HepG2 (cell line): ENCODE results near the gene ZBTB47. TPM values are rescaled to one million over a fixed set of nuclear protein-coding genes. Genes with fewer than 3 reads are reported as not detected.

Experiments used
- ATAC-seq: fragments of 200-7000 bp; cut with Tn5 transposase; 3 replicates; pipeline ENCODE4 v1.9.1; 2020; ENCODE audit warnings: mild to moderate bottlenecking, moderate library complexity
- BruUV-seq: library from RNA; stranded (reverse); fragments of 400-500 nt; replicated peaks from 2 replicates; lab custom pipeline; 2021; lab: Mats Ljungman, UMichigan
- CTCF ChIA-PET: fragments of 300-600 bp; formaldehyde crosslinking; extraction: SDS; loops from one replicate; lab custom pipeline; 2021; ENCODE audit warnings: low total read pairs, inconsistent platforms, low intra/inter-chr PET ratio; lab: Yijun Ruan, JAX
- POLR2A ChIA-PET: fragments of 350-600 bp; sonication (Branson Sonifier 250); formaldehyde crosslinking; loops from one replicate; lab custom pipeline; 2020; ENCODE audit warnings: antibody characterized with exemption, inconsistent platforms; lab: Yijun Ruan, JAX
- DNase-seq: peaks from one replicate; pipeline ENCODE4 v3.0.0-alpha.2; 2015; ENCODE audit warnings: low spot score
- FAIRE-seq: peaks from 3 replicates; lab custom pipeline; 2011; peaks lifted over from hg19 to GRCh38; lab: Jason Lieb, UNC
- H2AFZ ChIP-seq: one replicate; pipeline ENCODE4 v1.6.1; 2011; ENCODE audit warnings: low read length, inconsistent platforms
- H3K27ac ChIP-seq: fragments of 300-600 bp; 3 replicates; pipeline ENCODE4 v1.8.0; 2011; ENCODE audit warnings: mixed run types, mild to moderate bottlenecking, mixed read lengths, low read length, inconsistent platforms; ENCODE audit not compliant: insufficient read depth; ENCODE audit errors: extremely low read length
- H3K27me3 ChIP-seq, 2 experiments: fragments of 200-600 bp in 1 of 2; 2 replicates in 1 of 2; 3 replicates in 1 of 2; pipeline versions ENCODE4 v1.6.0 to v1.8.0; 2011; ENCODE audit warnings: low read length in 2 of 2, mild to moderate bottlenecking in 2 of 2, moderate library complexity in 2 of 2, inconsistent platforms in 1 of 2; ENCODE audit not compliant: insufficient read depth in 2 of 2, control insufficient read depth in 1 of 2
- H3K36me3 ChIP-seq, 2 experiments: fragments of 200-600 bp in 1 of 2; replicated peaks in 1 of 2; 2 replicates in 1 of 2; 3 replicates in 1 of 2; pipeline versions ENCODE4 v1.5.1 to v1.8.0; 2011; ENCODE audit warnings: low read length in 2 of 2, inconsistent platforms in 1 of 2; ENCODE audit not compliant: insufficient read depth in 2 of 2, control insufficient read depth in 1 of 2
- H3K4me1 ChIP-seq: 2 replicates; pipeline ENCODE4 v1.5.1; 2012; ENCODE audit warnings: low read length, inconsistent platforms; ENCODE audit not compliant: insufficient read depth
- H3K4me2 ChIP-seq: 2 replicates; pipeline ENCODE4 v1.6.0; 2011; ENCODE audit warnings: low read depth, low read length, inconsistent platforms
- H3K4me3 ChIP-seq, 3 experiments: fragments of 200-600 bp in 1 of 3; sonication (generic), shearing (Covaris generic) in 1 of 3; replicated peaks in 1 of 3; 2 replicates each; pipeline ENCODE4 v1.5.1; 2011 to 2016; ENCODE audit warnings: low read length in 3 of 3, inconsistent platforms in 2 of 3, low read depth in 2 of 3, mild to moderate bottlenecking in 2 of 3, control low read depth in 1 of 3, mixed read lengths in 1 of 3; ENCODE audit not compliant: insufficient read depth in 1 of 3
- H3K79me2 ChIP-seq: one replicate; pipeline ENCODE4 v1.6.1; 2011; ENCODE audit warnings: low read length, inconsistent platforms; ENCODE audit not compliant: insufficient read depth
- H3K9ac ChIP-seq: 2 replicates; pipeline ENCODE4 v1.6.0; 2011; ENCODE audit warnings: mild to moderate bottlenecking, low read depth, low read length, inconsistent platforms; ENCODE audit not compliant: insufficient read depth
- H3K9me3 ChIP-seq: 2 replicates; pipeline ENCODE4 v1.5.1; 2012; ENCODE audit warnings: mild to moderate bottlenecking, low read length
- H4K20me1 ChIP-seq: 2 replicates; pipeline ENCODE4 v1.6.0; 2011; ENCODE audit warnings: inconsistent platforms, mild to moderate bottlenecking, low read length, moderate library complexity; ENCODE audit not compliant: insufficient read depth
- CENPX ChIP-seq: sonication (generic); formaldehyde crosslinking; IDR thresholded peaks from 2 replicates; pipeline ENCODE4 v1.9.0; 2021; ENCODE audit warnings: mild to moderate bottlenecking, missing genetic modification reagents, moderate library complexity
- GZF1 ChIP-seq: sonication (generic); formaldehyde crosslinking; IDR thresholded peaks from 2 replicates; pipeline ENCODE4 v1.5.1; 2020; ENCODE audit warnings: mild to moderate bottlenecking, missing genetic modification reagents
- HIVEP1 ChIP-seq: sonication (generic); formaldehyde crosslinking; IDR thresholded peaks from 2 replicates; pipeline ENCODE4 v1.4.0; 2020; ENCODE audit warnings: mild to moderate bottlenecking, missing genetic modification reagents
- HMGA1 ChIP-seq: sonication (generic); formaldehyde crosslinking; conservative IDR thresholded peaks from 2 replicates; pipeline ENCODE4 v1.4.0; 2020; ENCODE audit warnings: missing genetic modification reagents
- RBM22 ChIP-seq: fragments of 200-400 bp; formaldehyde crosslinking; optimal IDR thresholded peaks from 2 replicates; pipeline ENCODE3; 2017; ENCODE audit warnings: mild to moderate bottlenecking, low read length, moderate library complexity
- REPIN1 ChIP-seq: sonication (generic); formaldehyde crosslinking; IDR thresholded peaks from 2 replicates; pipeline ENCODE4 v1.8.0; 2022; ENCODE audit warnings: missing genetic modification reagents, low read depth, mild to moderate bottlenecking, borderline replicate concordance
- SP2 ChIP-seq: sonication (generic); formaldehyde crosslinking; IDR thresholded peaks from 2 replicates; pipeline ENCODE4 v1.5.1; 2020; ENCODE audit warnings: mild to moderate bottlenecking, missing genetic modification reagents
- ZFAT ChIP-seq: sonication (generic); formaldehyde crosslinking; conservative IDR thresholded peaks from 2 replicates; pipeline ENCODE4 v1.8.1; 2023; ENCODE audit warnings: missing genetic modification reagents, inconsistent platforms
- ZNF263 ChIP-seq: sonication (generic); formaldehyde crosslinking; IDR thresholded peaks from 2 replicates; pipeline ENCODE4 v1.4.0; 2020; ENCODE audit warnings: missing genetic modification reagents
- ZNF496 ChIP-seq: sonication (generic); formaldehyde crosslinking; IDR thresholded peaks from 2 replicates; pipeline ENCODE4 v1.8.1; 2023; ENCODE audit warnings: mild to moderate bottlenecking, moderate library complexity, missing genetic modification reagents; ENCODE audit not compliant: insufficient replicate concordance
- WGBS: methylation state at CpG from one replicate; pipeline ENCODE4 v1.1.6; 2017; ENCODE audit warnings: low lambda C conversion rate; 5-methylcytosine and 5-hydroxymethylcytosine counted together
- in situ Hi-C: cut with HindIII; loops from 2 replicates; pipeline ENCODE4 v1.10.0; 2017; ENCODE audit warnings: low pct_unique_long_range_greater_than_20kb; ENCODE audit not compliant: extremely low pct_ligation_motif_present
- intact Hi-C: fragments of 100-400 bp; cut with micrococcal nuclease; formaldehyde crosslinking; loops from one replicate; pipeline ENCODE4 v1.10.0; 2022; ENCODE audit not compliant: unreplicated experiment
- polyA plus RNA-seq, 8 experiments: library from polyadenylated mRNA; depleted of rRNA in 3 of 8; stranded (reverse) in 7 of 8; unstranded in 1 of 8; fragments of >200 nt; fragmentation: Illumina TruSeq in 4 of 8; extraction: Trizol in 4 of 8; gene quantifications; 2 replicates each; pipeline versions ENCODE4 v1.2.1 to v1.2.3, GENCODE V29; 2011 to 2016; ENCODE audit warnings: low read depth in 4 of 8, missing spikeins in 1 of 8, mixed read lengths in 1 of 8; ENCODE audit not compliant: insufficient read depth in 1 of 8
- total RNA-seq, 5 experiments: library from RNA; depleted of rRNA; stranded (reverse); fragments of >200 nt; fragmentation: Illumina TruSeq; extraction: Trizol; gene quantifications; 2 replicates each; pipeline ENCODE4 v1.2.3, GENCODE V29; 2016; ENCODE audit warnings: low read depth in 1 of 5
- TF ChIP-seq, protein P1 (sequence below): IDR thresholded peaks from 2 replicates; pipeline ENCODE4 v1.6.1; 2016; ENCODE audit warnings: low read depth, control low read depth
- TF ChIP-seq, protein P2 (sequence below): sonication (generic); formaldehyde crosslinking; IDR thresholded peaks from 2 replicates; pipeline ENCODE4 v1.8.1; 2023; ENCODE audit warnings: mild to moderate bottlenecking, missing genetic modification reagents, borderline replicate concordance
- TF ChIP-seq, protein P3 (sequence below): sonication (generic); formaldehyde crosslinking; IDR thresholded peaks from 2 replicates; pipeline ENCODE4 v1.4.0; 2020; ENCODE audit warnings: mild to moderate bottlenecking, missing genetic modification reagents

Gene ZBTB47
- total and polyA plus RNA-seq, 2 of the 13 experiments (the other 11 are each of a cell fraction or from before 2014, with no cell fraction given) = 1.5 to 3.1 TPM

DNA sequence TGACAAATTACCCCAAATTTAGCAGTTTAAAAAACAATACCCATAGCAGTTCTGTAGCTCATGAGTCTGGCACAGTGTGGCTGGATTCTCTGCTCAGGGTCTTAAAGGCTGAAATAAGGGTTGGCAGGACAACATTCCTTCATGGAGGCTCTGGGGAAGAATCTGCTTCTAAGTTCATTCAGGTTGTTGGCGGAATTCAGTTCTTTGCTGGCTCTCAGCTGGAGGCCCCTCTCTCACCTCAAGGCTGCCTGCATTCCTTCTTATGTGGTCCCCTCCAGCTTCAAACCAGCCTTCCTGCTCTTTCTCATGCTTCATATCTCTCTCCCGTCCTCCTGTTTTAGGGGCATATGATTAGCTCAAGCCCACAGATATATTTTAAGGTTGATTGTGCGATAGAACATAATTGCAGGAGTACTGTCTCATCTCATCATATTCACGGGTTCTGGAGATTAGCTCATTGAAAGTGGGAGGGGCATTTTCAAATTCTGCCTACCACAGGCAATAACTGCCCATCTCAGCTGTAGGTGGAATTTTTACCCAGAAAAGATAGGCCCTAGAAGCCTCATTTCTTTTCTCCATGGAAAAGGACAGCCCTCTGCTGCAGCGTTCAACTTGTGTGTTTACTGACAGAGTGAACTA lies 5.6 kb upstream of the ZBTB47 start (continued):
- TF ChIP-seq, protein P1, sequence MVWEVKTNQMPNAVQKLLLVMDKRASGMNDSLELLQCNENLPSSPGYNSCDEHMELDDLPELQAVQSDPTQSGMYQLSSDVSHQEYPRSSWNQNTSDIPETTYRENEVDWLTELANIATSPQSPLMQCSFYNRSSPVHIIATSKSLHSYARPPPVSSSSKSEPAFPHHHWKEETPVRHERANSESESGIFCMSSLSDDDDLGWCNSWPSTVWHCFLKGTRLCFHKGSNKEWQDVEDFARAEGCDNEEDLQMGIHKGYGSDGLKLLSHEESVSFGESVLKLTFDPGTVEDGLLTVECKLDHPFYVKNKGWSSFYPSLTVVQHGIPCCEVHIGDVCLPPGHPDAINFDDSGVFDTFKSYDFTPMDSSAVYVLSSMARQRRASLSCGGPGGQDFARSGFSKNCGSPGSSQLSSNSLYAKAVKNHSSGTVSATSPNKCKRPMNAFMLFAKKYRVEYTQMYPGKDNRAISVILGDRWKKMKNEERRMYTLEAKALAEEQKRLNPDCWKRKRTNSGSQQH (CRISPR knock-in tag) = no peak
- TF ChIP-seq ZNF263 (CRISPR knock-in tag) (no peak), REPIN1 (no peak), HMGA1 (CRISPR knock-in tag) (no peak), ZFAT (CRISPR knock-in tag) (no peak), SP2 (no peak), GZF1 (CRISPR knock-in tag) (no peak), ZNF496 (CRISPR knock-in tag) (no peak)
- TF ChIP-seq, protein P2, sequence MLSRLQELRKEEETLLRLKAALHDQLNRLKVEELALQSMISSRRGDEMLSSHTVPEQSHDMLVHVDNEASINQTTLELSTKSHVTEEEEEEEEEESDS (CRISPR knock-in tag) = no peak

DNA sequence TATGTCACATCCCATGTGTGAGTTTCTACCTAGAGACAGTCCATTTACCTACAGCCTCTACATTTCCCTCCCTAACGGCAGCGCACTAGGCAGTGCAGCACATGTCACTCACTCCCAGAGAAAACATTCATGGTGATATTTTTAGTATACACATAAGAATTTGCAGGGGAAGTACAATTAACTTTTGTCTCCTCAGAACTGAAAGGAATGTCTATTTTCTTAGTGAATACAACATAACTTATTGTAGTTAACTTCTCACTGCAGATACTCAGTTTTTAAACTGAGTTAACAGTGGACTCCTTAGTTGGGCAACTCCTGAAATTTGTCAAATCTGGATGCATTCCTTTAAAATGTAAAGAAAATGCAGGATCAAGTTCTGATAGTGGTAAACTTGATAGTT lies 4.5 kb upstream of the ZBTB47 start:
- ChIA-PET POLR2A (no interaction called here), CTCF (no interaction called here)
- no TSS peak for BruUV-seq
- WGBS = 100% methylated on average over 2 of the region's 2 CpGs
- peaks cover 25% of the 10 kb centered on the region for H3K4me1 ChIP-seq
- no peak overlapping the region for H3K9ac ChIP-seq
- FAIRE-seq (no peak), DNase-seq (no peak), ATAC-seq (no peak)
- intact Hi-C loops = no loop called here
- no peaks in the 10 kb centered on the region for H3K27me3 ChIP-seq
- no peak overlapping the region for H3K4me3 ChIP-seq
- H3K27ac ChIP-seq = no peak overlapping the region
- H4K20me1 ChIP-seq = no peaks in the 10 kb centered on the region
- TF ChIP-seq RBM22 (peak; percentile 13), CENPX (no peak), HIVEP1 (CRISPR knock-in tag) (no peak)
- TF ChIP-seq, protein P3, sequence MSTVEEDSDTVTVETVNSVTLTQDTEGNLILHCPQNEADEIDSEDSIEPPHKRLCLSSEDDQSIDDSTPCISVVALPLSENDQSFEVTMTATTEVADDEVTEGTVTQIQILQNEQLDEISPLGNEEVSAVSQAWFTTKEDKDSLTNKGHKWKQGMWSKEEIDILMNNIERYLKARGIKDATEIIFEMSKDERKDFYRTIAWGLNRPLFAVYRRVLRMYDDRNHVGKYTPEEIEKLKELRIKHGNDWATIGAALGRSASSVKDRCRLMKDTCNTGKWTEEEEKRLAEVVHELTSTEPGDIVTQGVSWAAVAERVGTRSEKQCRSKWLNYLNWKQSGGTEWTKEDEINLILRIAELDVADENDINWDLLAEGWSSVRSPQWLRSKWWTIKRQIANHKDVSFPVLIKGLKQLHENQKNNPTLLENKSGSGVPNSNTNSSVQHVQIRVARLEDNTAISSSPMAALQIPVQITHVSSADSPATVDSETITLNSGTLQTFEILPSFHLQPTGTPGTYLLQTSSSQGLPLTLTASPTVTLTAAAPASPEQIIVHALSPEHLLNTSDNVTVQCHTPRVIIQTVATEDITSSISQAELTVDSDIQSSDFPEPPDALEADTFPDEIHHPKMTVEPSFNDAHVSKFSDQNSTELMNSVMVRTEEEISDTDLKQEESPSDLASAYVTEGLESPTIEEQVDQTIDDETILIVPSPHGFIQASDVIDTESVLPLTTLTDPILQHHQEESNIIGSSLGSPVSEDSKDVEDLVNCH (CRISPR knock-in tag) = no peak
- no peak overlapping the region for H3K4me2 ChIP-seq
- H2AFZ ChIP-seq = no peak overlapping the region
- in situ Hi-C loops = no loop called here
- peaks cover 10 to 32% of the 10 kb centered on the region in 2 experiments; a peak in 4 of 5 replicates for H3K36me3 ChIP-seq
- H3K79me2 ChIP-seq = peaks cover 7% of the 10 kb centered on the region
- no peaks in the 10 kb centered on the region for H3K9me3 ChIP-seq
